Right lobe of liver (tissue), 6 donors: ENCODE data around the gene HDAC4. TPM values are rescaled to one million over a fixed set of nuclear protein-coding genes. Genes with fewer than 3 reads are reported as not detected.
A peak's percentile ranks its signal among the peaks of the same experiment; 100 is the strongest.

ENCODE experiments used
- ATAC-seq, 4 donors: fragments of 200-7000 bp; cut with Tn5 transposase; one replicate each; pipeline ENCODE4 v1.9.1; 2020; ENCODE audit warnings: mild to moderate bottlenecking in 4 of 4, moderate library complexity in 4 of 4
- DNase-seq, 3 donors: peaks; one replicate each; pipeline ENCODE4 v3.0.0-alpha.2; 2020
- H3K27ac ChIP-seq, 3 donors: fragments of 200-600 bp; one replicate each; pipeline ENCODE4 v1.8.0; 2022
- H3K27me3 ChIP-seq, 2 donors: fragments of 200-600 bp; one replicate each; pipeline ENCODE4 v1.8.0; 2022
- H3K36me3 ChIP-seq, 4 donors: fragments of 200-600 bp; sonication (generic) in 1 of 4; one replicate each; pipeline versions ENCODE4 v1.5.1 to v1.8.0; 2017 to 2022; ENCODE audit warnings: control low read depth in 1 of 4
- H3K4me1 ChIP-seq, 4 donors: fragments of 200-600 bp; sonication (generic) in 1 of 4; one replicate each; pipeline versions ENCODE4 v1.5.1 to v1.8.0; 2017 to 2022; ENCODE audit warnings: control low read depth in 1 of 4
- H3K4me3 ChIP-seq, 3 donors: fragments of 200-600 bp; one replicate each; pipeline ENCODE4 v1.8.0; 2022
- H3K9me3 ChIP-seq, 4 donors: fragments of 200-600 bp; sonication (generic) in 1 of 4; one replicate each; pipeline versions ENCODE4 v1.5.1 to v1.8.0; 2017 to 2022; ENCODE audit warnings: control low read depth in 1 of 4
- POLR2A ChIP-seq: fragments of 450-650 bp; IDR thresholded peaks from one replicate; pipeline ENCODE4 v1.6.1; 2017; ENCODE audit warnings: antibody characterized with exemption, mild to moderate bottlenecking
- WGBS: methylation state at CpG from one replicate; pipeline ENCODE4 v1.1.6; 2018; ENCODE audit warnings: low coverage, low lambda C conversion rate; ENCODE audit not compliant: insufficient coverage; ENCODE audit errors: missing lambda C conversion rate; 5-methylcytosine and 5-hydroxymethylcytosine counted together
- intact Hi-C, 2 donors: fragments of 100-400 bp; cut with DNase I; formaldehyde crosslinking; loops; one replicate each; pipeline versions ENCODE4 v1.11.2 to v1.14.1; 2022
- total RNA-seq, 6 experiments: library from RNA; depleted of rRNA in 2 of 6; stranded (reverse); fragments of >200 nt in 2 of 6; fragmentation: NEBNext Ultra II Directional in 3 of 6; extraction: Animal tissue kit (Norgen Biotek cat#: 25700) in 3 of 6; gene quantifications; one replicate each; pipeline versions ENCODE4 v1.1.0 to v1.2.4, GENCODE V29; 2016 to 2023
- TF ChIP-seq, protein P1 (sequence below), 4 donors: fragments of 200-600 bp in 3 of 4; fragments of 450-650 bp in 1 of 4; IDR thresholded peaks; one replicate each; pipeline versions ENCODE4 v1.5.1 to v1.8.0; 2016 to 2022; ENCODE audit warnings: antibody characterized with exemption in 4 of 4, mild to moderate bottlenecking in 2 of 4
- donor health status: DM: no; HTN: yes; CAD: no.
- donor health status: DM: no; HTN: no; CAD: no.
- donor health status: DM: no; HTN: no; CAD: no.
- donor health status: DM: no; HTN: yes; CAD: no.
- donor health status: DM: no; HTN: yes; CAD: no.

Gene HDAC4
- total RNA-seq, 6 experiments from 2014 or later, result 8.9 to 22.4 (median 14.7) TPM

DNA sequence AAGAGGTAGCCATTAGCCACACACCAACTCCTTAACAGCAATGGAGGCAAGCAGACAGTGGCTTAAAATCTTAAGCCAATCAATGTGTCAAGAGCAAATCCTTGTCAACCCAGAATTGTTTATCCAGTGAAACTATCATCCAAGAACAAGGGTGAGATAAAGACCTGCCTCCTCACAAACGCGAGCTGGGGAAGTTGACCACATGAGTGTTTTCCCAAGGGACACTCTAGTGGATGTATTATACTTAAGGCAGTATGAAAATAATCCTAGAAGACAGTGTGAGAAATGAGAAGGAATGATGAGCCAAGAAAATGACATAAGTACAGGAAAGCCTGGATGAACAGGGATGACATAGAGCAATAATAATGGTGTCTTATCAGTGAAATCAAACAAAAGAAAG is 343.3 kb downstream of the HDAC4 start:
- Histone ChIP-seq H3K27ac (no peak overlapping the region), H3K36me3 (peaks cover 0 to 19% (median 4%) of the 10 kb centered on the region in 4 donors), H3K4me3 (no peak overlapping the region), H3K27me3 (no peaks in the 10 kb centered on the region), H3K4me1 (no peaks in the 10 kb centered on the region), H3K9me3 (no peaks in the 10 kb centered on the region)
- no peak for TF ChIP-seq POLR2A
- TF ChIP-seq, protein P1, sequence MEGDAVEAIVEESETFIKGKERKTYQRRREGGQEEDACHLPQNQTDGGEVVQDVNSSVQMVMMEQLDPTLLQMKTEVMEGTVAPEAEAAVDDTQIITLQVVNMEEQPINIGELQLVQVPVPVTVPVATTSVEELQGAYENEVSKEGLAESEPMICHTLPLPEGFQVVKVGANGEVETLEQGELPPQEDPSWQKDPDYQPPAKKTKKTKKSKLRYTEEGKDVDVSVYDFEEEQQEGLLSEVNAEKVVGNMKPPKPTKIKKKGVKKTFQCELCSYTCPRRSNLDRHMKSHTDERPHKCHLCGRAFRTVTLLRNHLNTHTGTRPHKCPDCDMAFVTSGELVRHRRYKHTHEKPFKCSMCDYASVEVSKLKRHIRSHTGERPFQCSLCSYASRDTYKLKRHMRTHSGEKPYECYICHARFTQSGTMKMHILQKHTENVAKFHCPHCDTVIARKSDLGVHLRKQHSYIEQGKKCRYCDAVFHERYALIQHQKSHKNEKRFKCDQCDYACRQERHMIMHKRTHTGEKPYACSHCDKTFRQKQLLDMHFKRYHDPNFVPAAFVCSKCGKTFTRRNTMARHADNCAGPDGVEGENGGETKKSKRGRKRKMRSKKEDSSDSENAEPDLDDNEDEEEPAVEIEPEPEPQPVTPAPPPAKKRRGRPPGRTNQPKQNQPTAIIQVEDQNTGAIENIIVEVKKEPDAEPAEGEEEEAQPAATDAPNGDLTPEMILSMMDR (IDR thresholded peaks at IDR 0.05), result no peak
- no peak for ATAC-seq
- no peak for DNase-seq
- intact Hi-C loops, result no loop called here
- whole genome bisulfite sequencing, result 94% methylated on average over 2 of the region's 2 CpGs

DNA sequence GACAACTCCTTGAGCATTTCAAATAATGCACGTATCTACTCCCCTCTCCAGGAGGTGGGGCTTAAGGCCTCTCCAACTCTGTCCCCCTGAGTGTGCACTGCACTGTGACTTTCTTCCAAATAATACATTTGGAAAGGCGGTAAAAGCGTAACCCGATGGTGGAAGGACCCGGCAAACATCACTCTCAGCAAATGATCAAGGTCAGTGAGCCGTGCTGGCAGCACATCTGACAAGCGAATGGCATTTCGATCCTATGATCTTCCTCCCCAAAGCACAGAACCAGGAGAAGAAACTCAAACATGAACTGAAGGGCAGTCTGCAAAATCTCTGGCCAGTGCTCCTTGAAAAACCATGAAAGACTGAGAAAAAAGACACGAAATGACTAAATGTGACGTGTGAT is 344.2 kb downstream of the HDAC4 start:
- ATAC-seq, result no peak
- H3K27ac ChIP-seq, result no peak overlapping the region
- peaks cover 0 to 19% (median 4%) of the 10 kb centered on the region in 4 donors for H3K36me3 ChIP-seq
- TF ChIP-seq, protein P1 (IDR thresholded peaks at IDR 0.05), result no peak
- WGBS, result 98% methylated on average over 7 of the region's 10 CpGs
- H3K27me3 ChIP-seq, result no peaks in the 10 kb centered on the region
- DNase-seq, result no peak
- H3K4me3 ChIP-seq, result no peak overlapping the region
- intact Hi-C loops, result no loop called here
- no peaks in the 10 kb centered on the region for H3K4me1 ChIP-seq
- H3K9me3 ChIP-seq, result no peaks in the 10 kb centered on the region

DNA sequence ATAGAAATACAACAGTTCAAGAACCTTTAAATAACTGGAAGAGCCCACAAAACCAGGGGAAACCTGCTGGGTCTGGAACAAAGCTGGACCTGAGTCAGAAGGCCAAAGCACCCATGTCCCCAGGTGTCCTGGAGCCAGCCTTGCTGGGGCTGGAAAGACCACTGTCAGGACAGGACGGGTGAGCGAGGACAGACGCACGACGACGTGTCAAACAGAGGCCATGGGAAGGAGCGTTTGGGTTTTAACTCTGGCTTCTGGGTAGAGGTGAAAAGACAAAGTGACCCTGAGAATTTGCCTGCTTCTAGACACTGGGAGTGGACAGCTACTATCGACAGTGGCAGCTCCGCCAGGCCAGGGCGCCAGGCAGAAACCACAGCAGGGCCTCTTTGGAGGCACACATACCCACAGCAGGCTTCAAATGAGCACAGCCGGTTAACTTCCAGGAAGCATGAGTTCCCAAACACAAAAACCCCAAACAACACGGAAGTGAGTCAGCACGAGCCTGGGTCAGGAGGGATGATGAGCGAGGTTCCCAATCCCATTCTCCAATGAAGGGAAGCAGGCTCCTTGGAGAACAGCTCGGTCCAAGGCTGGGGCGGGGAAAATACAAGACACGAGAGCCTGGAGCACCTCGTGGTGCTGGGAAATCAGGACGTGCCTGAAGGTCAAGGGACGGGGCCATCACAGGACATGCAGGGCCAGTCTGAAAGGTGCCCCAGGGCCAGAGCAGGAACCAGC is 344.9 kb downstream of the HDAC4 start:
- peak in 1 of 3 donors; percentile 23 for DNase-seq
- no peaks in the 10 kb centered on the region for H3K9me3 ChIP-seq
- H3K4me3 ChIP-seq, result no peak overlapping the region
- H3K27me3 ChIP-seq, result no peaks in the 10 kb centered on the region
- ATAC-seq, result peak in 1 of 4 donors; percentile 34
- 70% methylated on average over 5 of the region's 20 CpGs for WGBS
- no peaks in the 10 kb centered on the region for H3K4me1 ChIP-seq
- intact Hi-C loops, result no loop called here
- no peak overlapping the region for H3K27ac ChIP-seq
- peaks cover 0 to 19% (median 4%) of the 10 kb centered on the region in 4 donors for H3K36me3 ChIP-seq
- TF ChIP-seq POLR2A, result no peak
- TF ChIP-seq, protein P1 (IDR thresholded peaks at IDR 0.05), result no peak

DNA sequence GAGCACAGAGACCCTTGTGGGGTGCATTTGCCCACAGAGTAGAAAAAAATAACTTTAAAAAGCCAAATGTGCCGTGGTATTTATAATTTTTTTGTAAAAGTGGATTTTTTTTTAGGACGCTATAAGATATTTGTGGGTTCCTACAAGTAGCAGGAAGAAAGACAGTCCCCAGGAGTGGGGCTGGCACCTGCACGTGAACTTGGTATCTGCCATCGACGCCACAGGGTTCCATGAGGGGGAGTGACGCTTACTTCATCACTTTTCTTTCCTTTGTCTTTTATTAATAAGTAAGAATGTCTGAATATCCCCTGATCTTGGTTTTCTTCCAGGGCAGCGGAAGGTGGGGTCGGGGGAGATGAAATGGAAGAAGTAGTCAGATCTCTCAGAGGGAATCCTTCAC is 345.9 kb downstream of the HDAC4 start:
- Histone ChIP-seq H3K27me3 (no peaks in the 10 kb centered on the region), H3K9me3 (no peaks in the 10 kb centered on the region), H3K4me1 (no peaks in the 10 kb centered on the region), H3K4me3 (no peak overlapping the region), H3K27ac (no peak overlapping the region), H3K36me3 (peaks cover 0 to 19% (median 4%) of the 10 kb centered on the region in 4 donors)
- 91% methylated on average over 7 of the region's 8 CpGs for WGBS
- intact Hi-C loops, result no loop called here
- ATAC-seq (no peak), DNase-seq (no peak)
- TF ChIP-seq POLR2A, result no peak
- TF ChIP-seq, protein P1 (IDR thresholded peaks at IDR 0.05), result no peak
